SHP77 treated with DMSO at 0.1 percent for 48 hours (cell line): ENCODE results near the gene DPF3.

ENCODE experiments used
- DNase-seq: peaks from one replicate; lab custom pipeline; 2025; lab: John Stamatoyannopoulos, UW

Gene DPF3

DNA sequence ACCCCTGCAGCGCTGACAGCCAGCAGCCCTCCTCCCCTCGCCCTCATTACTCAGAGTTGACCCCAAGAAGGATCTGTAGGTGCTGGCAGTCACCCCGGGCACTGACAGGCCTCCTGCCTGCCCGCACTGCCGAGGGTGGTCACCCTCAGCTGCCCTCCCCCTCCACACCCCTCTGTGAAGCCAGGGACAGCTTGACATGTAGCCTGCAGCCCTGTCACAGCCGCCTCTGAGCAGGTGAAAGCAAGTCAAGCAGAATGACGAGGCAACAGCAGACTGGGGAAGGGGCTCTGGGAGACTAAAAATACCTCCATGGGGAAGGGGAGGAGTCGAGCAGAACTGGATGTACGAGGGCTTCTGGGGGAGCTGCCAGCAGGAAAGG, 178.1 kb downstream of the DPF3 start:
- no peak for DNase-seq

DNA sequence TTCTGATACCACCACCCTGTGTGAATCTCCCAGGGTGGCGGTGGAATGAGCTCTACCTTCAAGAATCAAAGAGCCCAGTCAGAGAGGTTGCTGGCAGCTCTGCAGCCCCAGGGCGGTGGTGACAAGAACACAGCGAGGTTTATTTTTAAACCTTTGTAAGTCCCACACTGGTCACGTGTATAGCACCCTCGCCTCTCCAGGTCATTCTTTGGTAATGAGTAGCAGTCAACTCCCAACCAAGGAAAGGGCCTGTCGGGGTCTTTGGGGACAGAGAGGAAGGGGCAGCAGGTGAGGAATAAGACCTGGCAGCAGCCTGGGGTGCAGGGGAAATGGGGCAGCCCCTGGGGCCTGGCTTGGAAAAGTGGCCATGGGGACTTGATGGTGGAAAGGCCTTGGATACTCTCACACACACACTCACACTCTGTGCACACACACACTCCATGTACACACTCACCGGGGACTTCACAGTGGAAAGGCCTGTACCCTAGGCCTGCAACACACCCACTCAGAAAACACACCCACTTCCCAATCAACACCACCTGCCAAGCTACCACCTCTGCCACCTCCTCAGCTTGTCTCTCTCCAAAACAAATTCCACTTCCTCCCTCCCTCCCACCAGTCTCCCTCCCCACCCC, 178.6 kb downstream of the DPF3 start:
- no peak for DNase-seq

DNA sequence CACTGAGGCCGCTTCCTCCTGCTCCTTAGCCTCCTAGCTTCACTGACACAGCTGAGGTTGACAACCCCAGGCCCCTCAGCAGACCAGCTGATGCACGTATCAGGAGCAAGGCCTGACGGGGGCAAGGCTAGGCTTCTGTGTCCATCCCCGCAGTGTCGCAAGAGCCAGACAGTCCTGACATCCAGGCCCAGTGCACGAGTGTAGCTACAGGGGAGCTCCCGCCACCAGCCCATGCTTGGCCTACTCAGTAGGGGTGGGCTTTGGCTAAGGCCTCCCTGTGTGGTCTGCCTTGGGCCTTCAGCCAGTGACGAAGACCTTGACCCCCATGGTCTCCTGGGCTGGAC, 179.1 kb downstream of the DPF3 start:
- DNase-seq = no peak

DNA sequence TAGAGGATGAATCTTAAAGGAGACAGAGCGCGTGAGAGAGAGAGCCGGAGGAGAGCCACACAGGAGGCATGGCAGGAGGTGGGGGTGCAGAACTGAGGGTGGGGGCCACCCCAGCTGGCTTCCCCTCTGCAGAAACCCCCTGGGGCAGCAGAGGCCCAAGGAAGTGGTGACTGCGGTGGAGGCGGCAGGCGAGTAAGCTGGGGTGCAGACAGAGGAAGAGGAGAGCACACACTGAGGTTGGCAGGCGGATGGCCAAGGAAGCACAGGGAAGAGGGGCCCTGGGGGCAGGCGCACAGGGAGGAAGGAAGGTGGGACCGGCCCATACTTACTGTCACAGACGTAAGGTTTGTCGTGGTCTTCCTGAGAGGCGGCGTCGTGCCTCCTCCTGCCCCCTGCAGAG, 179.8 kb downstream of the DPF3 start:
- no peak for DNase-seq

DNA sequence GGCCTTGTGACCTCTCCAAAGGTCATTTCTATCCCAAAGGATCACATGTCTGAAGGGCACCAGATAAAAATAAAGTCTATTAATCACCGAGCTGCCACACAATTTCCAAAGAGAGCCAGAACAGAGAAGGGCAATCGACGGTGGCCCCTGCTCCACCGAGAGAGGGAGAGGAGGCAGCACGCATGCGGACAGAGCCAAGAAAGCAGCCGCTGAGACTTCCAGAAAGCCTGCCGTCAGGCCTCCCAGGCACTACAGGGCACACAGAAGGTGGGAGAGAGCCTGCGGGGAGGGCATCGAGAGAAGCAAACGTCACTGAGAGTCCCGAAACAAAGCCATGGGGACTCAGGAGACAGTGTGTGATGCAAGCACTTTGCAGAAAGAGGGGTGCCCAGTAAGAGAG, 182.0 kb downstream of the DPF3 start:
- DNase-seq = no peak

DNA sequence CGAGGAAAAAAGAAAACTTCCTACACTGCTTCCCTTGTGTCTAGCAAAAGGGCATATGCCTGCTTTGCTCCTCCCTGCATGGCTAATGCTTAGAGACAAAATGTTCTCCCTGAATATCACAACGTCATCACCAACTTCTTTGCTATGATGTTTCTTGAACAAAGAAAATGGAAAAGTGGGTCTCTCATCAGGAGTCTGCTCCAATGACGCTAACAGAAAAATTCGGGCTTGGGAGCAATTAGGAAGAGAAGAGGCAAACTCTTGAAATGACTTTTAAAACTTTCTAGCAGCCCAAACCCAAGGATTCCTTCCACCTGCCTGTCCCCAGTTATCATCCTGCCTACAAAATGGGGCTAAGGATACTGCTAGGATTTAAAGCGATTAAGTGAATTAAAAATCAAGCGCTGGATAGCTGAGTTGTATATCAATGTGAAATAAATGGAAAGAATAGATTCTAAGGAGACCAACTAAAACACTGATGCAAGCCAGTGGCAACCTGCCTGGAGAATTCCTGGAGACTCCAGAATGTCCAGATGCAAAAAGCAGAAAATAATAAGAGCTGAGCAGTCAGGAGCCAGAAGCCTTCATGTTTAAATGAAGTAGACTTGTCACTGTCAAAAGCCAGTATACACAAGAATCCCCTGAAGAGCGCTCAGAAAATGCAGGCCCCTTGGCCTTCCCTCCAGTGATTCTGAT, 183.8 kb downstream of the DPF3 start:
- DNase-seq = no peak

DNA sequence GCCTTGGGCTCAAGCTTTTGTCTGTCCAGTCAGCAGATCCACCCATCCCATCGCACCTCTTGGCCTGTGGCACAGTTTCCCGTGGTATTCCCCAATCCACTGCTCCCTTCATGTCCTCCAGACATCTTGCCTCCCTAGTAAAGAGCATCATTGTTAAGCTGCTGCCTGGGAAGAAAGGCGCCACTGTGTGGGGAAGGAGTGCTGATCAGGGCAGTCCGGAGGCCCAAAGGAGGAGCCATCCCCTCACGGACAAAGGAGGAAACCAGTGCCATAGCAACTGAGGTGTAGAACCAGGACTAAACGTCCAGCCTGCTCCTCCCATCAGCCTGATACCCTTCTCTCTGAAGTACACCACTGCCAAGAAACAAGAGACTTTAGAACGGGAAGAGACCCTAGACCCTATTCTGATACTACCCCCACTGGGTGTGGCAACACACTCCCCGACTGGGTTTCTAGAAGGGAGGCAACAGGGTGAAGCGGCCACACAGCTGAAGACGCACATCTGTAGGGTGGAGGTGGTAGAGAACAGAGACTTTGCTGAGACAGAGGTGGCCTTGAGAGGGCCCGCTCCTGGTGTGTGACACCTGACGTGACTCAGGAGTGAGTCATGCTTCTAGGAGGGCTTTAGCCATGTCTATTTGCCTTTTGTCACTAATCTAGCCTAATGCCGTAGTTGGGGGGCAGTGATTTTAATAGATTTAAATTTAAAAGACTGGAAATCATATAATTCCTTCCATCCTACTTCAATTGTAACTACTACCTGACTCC, 185.0 kb downstream of the DPF3 start:
- no peak for DNase-seq

DNA sequence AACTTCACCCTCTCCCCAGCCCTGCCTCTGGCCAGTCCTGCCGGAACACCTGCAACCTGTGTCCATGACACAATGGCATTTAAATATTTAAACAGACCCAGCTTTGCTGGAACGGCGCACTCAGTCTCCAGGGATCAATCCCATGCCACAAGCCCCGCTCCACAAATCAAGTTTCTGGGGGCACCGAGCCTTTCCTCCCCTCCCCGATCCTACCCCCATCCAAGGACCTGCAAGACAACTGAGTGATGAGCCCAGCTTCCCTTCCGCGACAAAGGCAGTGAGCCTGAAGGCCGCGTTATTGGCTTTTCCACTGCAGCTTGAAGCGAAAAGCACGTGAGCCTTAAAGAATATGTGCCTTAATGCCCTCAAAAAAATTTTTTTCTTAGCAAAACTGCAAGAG, 185.7 kb downstream of the DPF3 start:
- no peak for DNase-seq

DNA sequence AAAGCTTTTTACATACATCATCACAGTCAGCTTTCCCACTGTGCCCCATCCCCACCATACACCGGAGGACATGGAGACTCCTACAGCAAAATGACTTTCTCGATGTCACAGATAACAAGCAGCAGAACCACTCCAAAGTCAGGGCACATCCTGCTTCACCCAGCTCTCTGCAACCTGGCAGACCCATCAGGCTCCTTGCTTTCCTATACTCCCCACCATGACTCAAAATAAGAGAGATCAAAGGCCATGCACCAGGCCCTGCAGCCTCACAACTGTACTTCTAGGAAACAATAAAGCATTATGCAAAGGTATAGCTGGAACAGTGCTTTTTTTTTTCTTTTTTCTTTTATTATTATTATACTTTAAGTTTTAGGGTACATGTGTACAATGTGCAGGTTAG, 187.4 kb downstream of the DPF3 start:
- no peak for DNase-seq

DNA sequence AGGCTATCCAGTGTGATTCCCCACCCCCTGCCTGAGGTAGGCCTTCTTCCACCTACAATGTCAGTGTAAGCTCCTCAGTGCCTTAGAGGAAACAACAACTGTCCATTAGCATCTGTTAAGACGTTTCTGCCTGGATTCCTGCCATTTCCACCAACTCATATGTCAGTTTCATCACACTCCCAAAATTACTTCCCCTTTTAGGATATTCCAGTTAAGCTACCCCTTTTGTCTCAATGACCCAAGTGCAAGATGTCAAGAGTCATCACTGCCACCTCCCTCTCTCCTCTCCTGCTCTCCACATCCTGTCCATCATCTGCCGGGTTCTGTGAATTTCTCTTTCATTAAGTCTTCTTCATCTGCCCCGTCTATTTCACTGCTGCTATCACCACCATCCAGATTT, 189.4 kb downstream of the DPF3 start:
- no peak for DNase-seq

DNA sequence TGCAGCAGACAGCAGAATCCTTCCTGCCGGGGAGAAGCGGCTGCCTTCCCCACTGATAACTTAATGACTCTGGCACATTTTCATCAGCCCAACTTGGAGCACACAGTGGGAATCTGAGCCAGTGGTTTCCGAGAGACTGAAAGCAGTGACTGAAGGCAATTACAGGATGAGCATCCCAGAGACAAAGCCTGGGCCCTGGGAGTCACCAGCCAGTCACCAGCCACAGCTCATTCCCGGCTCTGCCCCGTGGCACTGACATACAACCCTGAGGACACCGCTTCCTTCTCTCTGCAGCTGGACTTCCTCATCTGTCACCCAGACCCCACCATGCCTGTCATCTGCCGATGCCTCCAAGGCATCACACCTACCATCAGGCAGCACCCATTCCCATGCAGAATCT, 192.3 kb downstream of the DPF3 start:
- no peak for DNase-seq

DNA sequence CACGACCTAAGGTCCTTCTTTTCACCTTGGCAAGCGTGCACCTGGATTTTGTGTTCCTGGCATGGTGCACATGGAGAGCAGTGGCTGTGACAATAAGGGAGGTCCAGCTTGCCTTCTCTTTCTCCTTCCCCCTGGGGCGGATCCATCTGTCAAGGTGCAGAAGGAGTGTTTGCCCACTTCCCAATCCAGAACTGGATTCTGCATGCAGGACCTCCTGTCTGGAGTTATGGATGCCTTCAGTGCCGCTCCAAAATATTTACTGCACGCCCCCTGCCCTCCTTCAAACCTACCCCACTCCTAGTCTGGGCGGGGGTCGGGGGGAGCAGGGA, 192.7 kb downstream of the DPF3 start:
- DNase-seq = no peak

DNA sequence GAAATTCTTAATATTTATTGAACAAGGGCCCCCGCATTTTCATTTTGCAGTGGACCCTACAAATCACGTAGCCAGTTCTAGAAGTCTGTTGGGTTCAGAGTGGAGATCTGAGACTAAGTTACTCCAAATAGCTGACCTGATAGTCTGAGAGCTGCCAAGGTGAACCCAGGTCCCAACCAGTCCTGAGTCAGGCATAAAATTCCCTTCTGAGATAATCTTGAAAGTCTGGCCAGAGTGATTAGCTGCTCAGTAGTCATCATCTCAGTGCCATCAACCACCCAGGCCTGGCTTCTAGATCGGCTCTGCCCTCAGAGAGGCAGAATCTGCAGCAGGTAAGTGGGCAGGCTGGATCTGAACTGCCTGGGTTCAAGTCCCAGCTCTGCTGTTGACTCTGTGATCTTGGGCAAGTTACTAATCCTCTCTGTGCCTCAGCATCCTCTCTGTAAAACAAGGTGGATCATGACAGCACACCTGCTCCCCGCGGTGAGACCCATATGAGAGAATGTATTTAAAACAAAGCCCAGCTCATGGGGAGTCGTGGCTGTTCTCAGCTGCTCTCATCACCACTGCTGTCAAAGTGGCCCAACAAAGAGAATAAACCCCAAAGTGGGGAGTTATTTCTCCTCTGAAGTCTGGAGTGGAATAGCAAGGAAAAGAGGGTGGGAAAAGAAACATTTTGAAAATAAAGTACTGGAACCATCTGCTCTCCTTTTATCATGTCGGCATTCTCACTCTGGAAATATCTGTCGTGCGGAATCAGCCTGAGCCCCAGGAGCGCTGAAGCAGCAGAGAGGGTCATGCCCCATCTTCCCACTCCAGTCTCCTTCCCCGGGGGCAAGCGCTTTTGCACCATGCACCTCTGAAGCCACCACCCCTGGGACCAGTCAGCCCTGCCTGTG, 193.3 kb downstream of the DPF3 start:
- DNase-seq = no peak

DNA sequence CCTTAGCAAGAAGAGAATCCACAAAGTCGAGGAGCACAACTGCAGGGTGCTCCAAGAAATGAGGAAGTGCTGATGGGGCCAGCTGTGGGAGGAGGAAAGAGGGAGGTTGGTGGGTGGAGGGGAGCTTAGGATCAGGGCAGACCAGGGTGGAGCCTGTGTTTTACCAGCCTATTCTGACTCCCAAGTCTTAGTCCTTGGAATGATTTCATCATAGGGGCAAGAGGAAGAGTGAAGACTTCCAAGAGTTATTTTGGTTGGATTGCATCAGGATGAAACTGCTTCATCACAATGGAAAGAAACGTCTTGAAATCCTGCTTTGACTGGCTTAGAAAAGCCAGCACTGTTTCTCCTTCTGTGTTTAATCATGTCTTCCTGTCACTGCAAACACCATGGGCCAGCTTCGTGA, 194.0 kb downstream of the DPF3 start:
- DNase-seq = no peak

DNA sequence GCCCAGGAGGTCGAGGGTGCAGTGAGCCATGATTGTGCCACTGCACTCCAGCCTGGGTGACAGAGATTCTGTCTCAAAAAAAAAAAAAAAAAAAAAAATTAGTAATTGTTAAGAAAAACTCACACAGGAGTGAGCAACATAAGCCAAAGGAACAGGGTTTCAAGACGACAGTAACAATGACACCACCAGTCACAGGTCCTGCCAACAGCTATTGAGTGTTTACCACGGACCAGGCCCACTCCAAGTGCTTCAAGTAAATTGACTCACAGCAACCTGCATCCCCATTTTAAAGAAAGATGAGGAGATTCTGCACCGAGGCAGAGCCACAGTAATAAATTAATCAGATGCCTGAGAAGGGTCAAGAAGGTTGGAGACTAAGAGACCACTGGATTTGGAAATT, 194.5 kb downstream of the DPF3 start:
- no peak for DNase-seq

DNA sequence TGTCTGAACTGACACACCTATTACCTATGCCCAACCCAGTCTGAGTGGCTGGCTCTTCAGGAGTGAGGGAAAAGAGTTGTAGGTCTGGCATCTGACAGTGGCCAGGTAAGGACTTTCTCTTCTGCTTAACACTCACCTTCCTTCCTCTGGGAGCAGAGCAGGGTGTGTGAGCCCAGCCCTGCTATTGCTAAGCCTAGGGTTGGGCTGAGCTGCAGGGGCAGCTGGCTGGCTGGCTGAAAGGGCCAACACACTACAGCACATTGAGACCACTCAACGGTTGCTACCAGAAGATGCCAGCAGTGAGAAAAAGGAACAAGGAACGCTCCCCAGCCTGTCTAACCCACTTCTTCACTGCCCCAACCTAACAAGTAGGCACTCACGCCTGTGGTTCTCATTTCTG, 201.2 kb downstream of the DPF3 start:
- DNase-seq = no peak

DNA sequence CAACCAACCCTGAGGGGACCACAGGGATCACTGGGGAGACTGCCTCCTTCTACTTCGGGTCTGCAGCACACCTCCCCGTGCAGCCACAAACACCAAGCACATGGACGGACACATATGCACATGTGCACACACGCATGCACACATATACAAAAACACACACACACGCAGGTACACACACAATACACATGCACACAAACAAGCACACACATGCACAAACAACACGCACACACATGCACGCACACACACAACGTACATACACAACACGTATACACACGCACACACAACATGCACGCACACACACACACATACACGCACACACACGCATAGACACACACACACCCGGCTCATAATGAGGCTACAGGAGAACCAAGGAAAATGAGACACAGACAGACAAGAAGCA, 203.6 kb downstream of the DPF3 start:
- no peak for DNase-seq

DNA sequence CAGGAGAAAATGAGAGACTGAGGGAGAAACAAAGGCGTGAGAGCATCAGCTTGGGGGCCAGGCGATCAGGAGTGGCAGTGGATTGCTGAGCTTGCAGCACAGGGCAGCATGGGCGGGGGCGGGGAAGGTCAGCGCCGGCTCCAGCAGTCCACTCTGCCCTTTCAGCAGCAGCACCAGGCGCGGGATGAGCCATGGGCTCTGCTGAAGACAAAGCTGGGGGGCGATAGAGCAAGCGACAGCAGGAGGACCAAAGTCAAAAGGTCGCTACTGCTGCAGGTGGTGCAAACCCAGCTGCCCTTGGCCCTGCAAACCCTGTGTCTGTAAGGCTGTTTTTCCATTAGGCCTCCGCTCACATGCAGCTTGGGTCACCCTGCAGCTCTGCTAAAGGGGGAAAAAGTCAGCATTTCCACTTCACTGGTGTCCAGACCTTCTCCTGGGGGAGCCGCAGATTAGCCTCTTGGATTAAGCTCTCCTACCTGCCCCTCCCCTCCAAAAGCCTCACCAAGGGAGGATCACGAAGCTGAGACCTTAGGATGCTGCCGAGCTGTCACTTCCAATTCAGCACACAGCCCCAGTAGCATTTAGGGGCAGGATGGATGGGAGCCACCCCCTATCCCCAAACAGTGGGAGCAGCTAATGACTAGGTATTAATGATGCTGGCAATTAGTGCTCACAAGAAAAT, 204.8 kb downstream of the DPF3 start:
- DNase-seq = no peak

DNA sequence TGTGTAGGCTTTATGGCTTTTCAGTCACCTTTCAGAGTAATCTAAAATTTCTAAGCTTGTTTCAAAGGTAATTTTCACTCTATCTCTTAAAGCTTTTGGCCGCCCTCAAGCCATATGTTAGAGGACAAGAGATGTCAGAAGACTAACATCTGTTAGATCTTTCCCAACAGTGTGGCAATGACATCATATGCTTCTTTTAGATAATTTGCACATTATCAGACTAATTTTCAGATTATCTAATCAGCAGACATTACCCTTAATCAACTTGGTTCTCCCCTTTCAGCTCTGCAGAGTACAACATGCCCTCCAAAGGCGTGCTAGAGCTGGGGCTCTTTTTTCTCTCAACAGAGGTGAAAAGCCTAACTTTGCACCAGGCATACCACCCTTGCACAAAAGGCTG, 207.1 kb downstream of the DPF3 start:
- DNase-seq = no peak

DNA sequence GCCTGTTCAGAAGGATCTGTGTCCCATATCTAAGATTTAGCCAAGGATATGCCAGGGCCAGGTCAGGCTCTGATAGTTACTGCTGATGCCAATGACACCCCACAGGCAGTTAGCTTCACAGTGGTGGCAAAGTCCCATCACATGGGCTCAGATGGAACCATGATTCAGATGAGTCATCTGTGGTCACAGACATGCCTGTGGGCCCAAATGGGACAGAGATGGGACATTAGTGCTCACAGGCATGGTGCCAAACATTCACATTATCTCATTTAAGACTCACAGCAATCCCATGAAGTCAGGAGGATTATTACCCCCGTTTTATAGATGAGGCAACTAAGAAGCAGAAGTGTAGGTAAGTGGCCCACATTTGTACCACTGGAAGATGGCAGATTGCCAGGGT, 207.8 kb downstream of the DPF3 start:
- DNase-seq = no peak

DNA sequence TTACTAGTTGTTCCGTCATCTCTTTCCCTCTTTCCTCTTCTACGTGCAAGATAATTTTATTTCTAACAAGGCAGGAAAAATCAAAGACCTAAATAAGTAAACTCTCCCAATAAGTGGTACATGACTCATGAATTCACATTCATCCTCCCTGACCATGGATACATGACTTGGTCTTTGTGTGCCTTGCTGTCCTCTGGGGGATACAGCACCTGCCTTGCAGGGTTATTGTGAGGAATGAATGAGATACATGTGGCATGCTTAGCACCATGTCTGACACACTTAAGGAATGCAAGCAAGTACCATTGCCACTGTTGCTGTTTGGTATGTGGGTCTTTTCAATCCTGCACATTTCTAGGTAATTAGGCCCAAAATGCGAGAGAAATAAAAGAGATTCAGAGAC, 208.4 kb downstream of the DPF3 start:
- DNase-seq = no peak

DNA sequence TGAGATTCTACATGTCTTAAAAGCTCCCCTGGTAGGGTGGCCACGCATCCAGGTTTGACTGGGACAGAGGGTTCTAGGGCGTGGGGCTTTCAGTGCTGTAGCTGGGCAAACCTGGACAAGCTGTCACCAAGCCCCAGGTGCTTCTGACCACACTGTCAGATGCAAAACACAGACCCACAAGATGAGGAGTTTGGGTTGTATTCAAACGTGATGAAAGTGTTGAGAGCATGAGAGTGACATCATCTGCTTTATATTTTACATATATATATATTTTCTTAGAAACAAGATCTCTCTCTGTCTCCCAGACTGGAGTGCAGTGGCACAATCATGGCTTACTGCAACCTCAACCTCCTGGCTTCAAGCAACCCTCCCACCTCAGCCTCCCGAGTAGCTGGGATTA, 210.1 kb downstream of the DPF3 start:
- no peak for DNase-seq
